GM23338 (cell line): ENCODE measurements around the gene COQ8B.
"Not testable (repeated sequence)": the region's sequence is repeated elsewhere in the genome, so short reads cannot be mapped to it uniquely, and the experiment has no call there.

Experiments used
- CTCF ChIP-seq, 2 experiments: fragments of 200-600 bp in 1 of 2; sonication (generic) in 1 of 2; conservative IDR thresholded peaks; 2 replicates each; pipeline versions ENCODE4 v1.5.1 to v1.6.1; 2016 to 2017; ENCODE audit warnings: antibody characterized with exemption in 2 of 2, low read depth in 2 of 2, mild to moderate bottlenecking in 2 of 2, moderate library complexity in 1 of 2
- ETS1 ChIP-seq: IDR thresholded peaks from 2 replicates; pipeline ENCODE4 v1.6.1; 2016; ENCODE audit warnings: antibody characterized with exemption
- EZH2 ChIP-seq: fragments of 200-600 bp; sonication (generic); IDR thresholded peaks from one replicate; pipeline ENCODE4 v1.8.0; 2017; ENCODE audit warnings: antibody characterized with exemption, mild to moderate bottlenecking, low read depth; ENCODE audit not compliant: unreplicated experiment
- EZH2phosphoT487 ChIP-seq: fragments of 200-600 bp; sonication (generic); IDR thresholded peaks from one replicate; pipeline ENCODE4 v1.8.1; 2018; ENCODE audit warnings: antibody characterized with exemption; ENCODE audit not compliant: unreplicated experiment
- POLR2AphosphoS5 ChIP-seq: IDR thresholded peaks from 2 replicates; pipeline ENCODE4 v1.6.1; 2016; ENCODE audit warnings: antibody characterized with exemption, low read depth
- REST ChIP-seq: IDR thresholded peaks from one replicate; pipeline ENCODE4 v1.6.1; 2018; ENCODE audit warnings: antibody characterized with exemption; ENCODE audit not compliant: unreplicated experiment
- ZNF331 ChIP-seq: fragments of 250-450 bp; sonication (Bioruptor Pico); IDR thresholded peaks from 2 replicates; pipeline ENCODE4 v1.5.0; 2020; ENCODE audit warnings: low read depth, mild to moderate bottlenecking, moderate library complexity

- TF ChIP-seq CTCF (conservative IDR thresholded peaks at IDR 0.05; ENCODE audit: low read depth in 2 of 2); ZNF331 (CRISPR knock-in tag); ETS1; REST; EZH2; POLR2AphosphoS5; EZH2phosphoT487: not testable (repeated sequence)
Measured at GRCh38 chr19:40649903-40650675, 66.6 kb downstream of the COQ8B start.
